Natural killer cell (primary cell): ENCODE data around the gene PNLIPRP2. TPM values are rescaled to one million over a fixed set of nuclear protein-coding genes. Genes with fewer than 3 reads are reported as not detected.

Experiments
- ATAC-seq, 3 donors: fragments of 150-1000 bp in 2 of 3; fragments of 200-7000 bp in 1 of 3; cut with Tn5 transposase; 1 replicate in 1 of 3; 2 replicates in 2 of 3; pipeline ENCODE4 v1.10.0; 2021; ENCODE audit warnings: mild to moderate bottlenecking in 2 of 3, moderate library complexity in 2 of 3
- DNase-seq, 2 donors: peaks; one replicate each; pipeline versions ENCODE4 v3.0.0 to v3.0.0-alpha.2; 2013 to 2021; ENCODE audit warnings: mixed read lengths in 1 of 2
- H3K27ac ChIP-seq: one replicate; pipeline ENCODE4 v1.5.1; 2013; ENCODE audit warnings: mild to moderate bottlenecking, low read length
- H3K27me3 ChIP-seq: one replicate; pipeline ENCODE4 v1.6.1; 2013; ENCODE audit warnings: low read length; ENCODE audit not compliant: control insufficient read depth, insufficient read depth
- H3K36me3 ChIP-seq: one replicate; pipeline ENCODE4 v1.6.1; 2013; ENCODE audit warnings: low read length; ENCODE audit not compliant: control insufficient read depth, insufficient read depth
- H3K4me1 ChIP-seq: one replicate; pipeline ENCODE4 v1.6.1; 2013; ENCODE audit warnings: low read length; ENCODE audit not compliant: control insufficient read depth, insufficient read depth
- H3K4me3 ChIP-seq: one replicate; pipeline ENCODE4 v1.5.1; 2013; ENCODE audit warnings: low read length
- H3K9me3 ChIP-seq: one replicate; pipeline ENCODE4 v1.6.1; 2013; ENCODE audit warnings: low read length; ENCODE audit not compliant: control insufficient read depth, insufficient read depth
- H3K27ac Mint-ChIP-seq, 2 donors: one replicate each; pipeline ENCODE4 v1.8.0; 2022; ENCODE audit warnings: mild to moderate bottlenecking in 2 of 2, mixed read lengths in 2 of 2, moderate library complexity in 1 of 2
- H3K27me3 Mint-ChIP-seq, 2 donors: one replicate each; pipeline ENCODE4 v1.8.0; 2022; ENCODE audit warnings: low read depth in 2 of 2, mixed read lengths in 2 of 2
- H3K36me3 Mint-ChIP-seq: one replicate; pipeline ENCODE4 v1.8.0; 2022; ENCODE audit warnings: mixed read lengths
- H3K4me1 Mint-ChIP-seq, 2 donors: one replicate each; pipeline ENCODE4 v1.8.0; 2022; ENCODE audit warnings: mixed read lengths in 2 of 2
- H3K4me3 Mint-ChIP-seq: one replicate; pipeline ENCODE4 v1.8.0; 2022; ENCODE audit warnings: mild to moderate bottlenecking, moderate library complexity, mixed read lengths
- H3K9me3 Mint-ChIP-seq, 2 donors: one replicate each; pipeline ENCODE4 v1.8.0; 2022; ENCODE audit warnings: mixed read lengths in 2 of 2
- WGBS: methylation state at CpG from one replicate; pipeline ENCODE4 v1.1.7; 2013; ENCODE audit warnings: missing lambda C conversion rate; ENCODE audit not compliant: insufficient coverage; 5-methylcytosine and 5-hydroxymethylcytosine counted together
- intact Hi-C: fragments of 100-400 bp; cut with micrococcal nuclease; formaldehyde crosslinking; loops from one replicate; pipeline ENCODE4 v1.14.2; 2022
- total RNA-seq, 4 donors: library from RNA; stranded (reverse); fragments of 120-200 nt in 1 of 4; gene quantifications; one replicate each; pipeline versions ENCODE4 v1.2.3 to v1.2.4, GENCODE V29; 2013 to 2022
- TF ChIP-seq, protein P1 (sequence below): fragments of 200-600 bp; IDR thresholded peaks from one replicate; pipeline ENCODE4 v1.8.0; 2022; ENCODE audit warnings: antibody characterized with exemption

PNLIPRP2 gene
- not detected for total RNA-seq
- total RNA-seq (2013): not detected

DNA sequence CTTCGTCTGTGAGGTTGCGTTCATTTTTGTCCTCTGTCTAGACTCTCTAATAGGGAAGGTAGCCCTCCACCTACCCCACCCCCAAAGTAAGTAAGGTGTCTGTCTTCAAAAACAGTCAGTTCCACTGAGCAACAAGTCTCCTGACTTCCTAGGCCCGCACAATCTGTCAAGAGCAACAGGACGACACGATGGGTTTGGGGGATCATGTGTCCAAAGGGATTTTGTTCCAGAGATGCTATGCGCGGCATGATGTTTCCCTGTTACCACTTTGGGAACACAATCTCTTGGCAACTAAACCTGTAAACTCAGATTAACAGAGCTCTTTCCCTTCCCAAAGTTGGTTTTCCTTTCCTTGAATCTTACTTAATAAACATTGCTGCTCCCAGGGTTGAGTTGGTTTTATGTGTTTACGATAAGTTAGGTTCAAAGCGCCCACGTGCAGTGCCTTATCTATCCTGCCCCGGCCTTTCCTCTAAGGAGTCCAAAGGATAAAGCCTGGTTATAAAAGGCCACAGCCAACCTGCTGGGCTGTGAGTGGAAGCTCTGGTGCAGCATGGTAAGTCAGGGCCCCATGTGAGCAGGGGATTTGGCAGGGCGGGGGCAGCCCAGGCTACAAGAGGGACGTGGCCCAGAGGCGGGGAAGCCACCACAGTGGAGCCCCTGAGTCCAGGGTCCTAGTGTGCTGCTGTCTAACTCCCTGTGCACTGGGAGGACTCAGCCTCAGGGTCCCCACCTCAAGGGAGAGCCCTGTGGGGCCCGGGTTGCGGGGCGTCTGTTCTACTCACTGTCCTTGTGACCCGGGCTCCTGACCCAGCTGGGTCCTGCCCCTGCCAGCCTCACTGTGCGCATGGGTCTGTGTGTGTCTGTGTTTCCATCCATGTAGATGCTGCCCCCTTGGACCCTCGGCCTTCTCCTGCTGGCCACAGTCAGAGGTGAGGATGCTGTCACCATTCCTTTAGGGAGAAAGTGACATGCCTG is at the start of gene PNLIPRP2:
TSS of gene PNLIPRP2 (plus strand) at position 531 of the 978 bp plus-strand sequence.
- peaks cover under 1 to 4% of the 10 kb centered on the region in 2 donors for H3K27me3 Mint-ChIP-seq
- ATAC-seq (no peak), DNase-seq (no peak)
- Histone ChIP-seq H3K27me3 (no peaks in the 10 kb centered on the region), H3K27ac (no peak within 1 kb of the TSS), H3K36me3 (no peaks in the 10 kb centered on the region), H3K4me1 (no peaks in the 10 kb centered on the region), H3K9me3 (no peaks in the 10 kb centered on the region), H3K4me3 (no peak within 1 kb of the TSS)
- H3K4me3 Mint-ChIP-seq: no peak within 1 kb of the TSS
- H3K36me3 Mint-ChIP-seq: no peaks in the 10 kb centered on the region
- H3K4me1 Mint-ChIP-seq: no peaks in the 10 kb centered on the region
- H3K9me3 Mint-ChIP-seq: peaks cover 0 to 2% of the 10 kb centered on the region in 2 donors
- TF ChIP-seq, protein P1, sequence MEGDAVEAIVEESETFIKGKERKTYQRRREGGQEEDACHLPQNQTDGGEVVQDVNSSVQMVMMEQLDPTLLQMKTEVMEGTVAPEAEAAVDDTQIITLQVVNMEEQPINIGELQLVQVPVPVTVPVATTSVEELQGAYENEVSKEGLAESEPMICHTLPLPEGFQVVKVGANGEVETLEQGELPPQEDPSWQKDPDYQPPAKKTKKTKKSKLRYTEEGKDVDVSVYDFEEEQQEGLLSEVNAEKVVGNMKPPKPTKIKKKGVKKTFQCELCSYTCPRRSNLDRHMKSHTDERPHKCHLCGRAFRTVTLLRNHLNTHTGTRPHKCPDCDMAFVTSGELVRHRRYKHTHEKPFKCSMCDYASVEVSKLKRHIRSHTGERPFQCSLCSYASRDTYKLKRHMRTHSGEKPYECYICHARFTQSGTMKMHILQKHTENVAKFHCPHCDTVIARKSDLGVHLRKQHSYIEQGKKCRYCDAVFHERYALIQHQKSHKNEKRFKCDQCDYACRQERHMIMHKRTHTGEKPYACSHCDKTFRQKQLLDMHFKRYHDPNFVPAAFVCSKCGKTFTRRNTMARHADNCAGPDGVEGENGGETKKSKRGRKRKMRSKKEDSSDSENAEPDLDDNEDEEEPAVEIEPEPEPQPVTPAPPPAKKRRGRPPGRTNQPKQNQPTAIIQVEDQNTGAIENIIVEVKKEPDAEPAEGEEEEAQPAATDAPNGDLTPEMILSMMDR: no peak
- WGBS: 83% methylated on average over 19 of the region's 20 CpGs
- no peak within 1 kb of the TSS for H3K27ac Mint-ChIP-seq
- intact Hi-C loops: no loop called here

DNA sequence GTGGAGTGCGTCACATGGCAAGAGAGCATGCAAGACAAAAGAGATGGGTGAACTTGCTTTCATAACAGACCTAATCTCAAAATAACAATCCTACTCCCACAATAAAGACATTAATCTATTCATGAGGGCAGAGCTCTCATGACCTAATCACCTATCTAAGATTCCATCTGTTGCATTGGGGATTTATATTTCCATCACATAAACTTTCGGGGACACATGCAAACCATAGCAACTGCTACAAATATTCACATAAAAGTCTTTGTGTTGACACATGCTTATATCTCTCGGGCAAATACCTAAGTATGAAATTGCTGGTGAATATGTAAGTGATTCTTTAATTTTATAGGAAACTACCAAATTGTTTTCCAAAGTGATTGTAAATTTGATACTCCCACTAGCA is 46.0 kb upstream of the PNLIPRP2 start:
- Histone ChIP-seq H3K9me3 (no peaks in the 10 kb centered on the region), H3K36me3 (no peaks in the 10 kb centered on the region), H3K27ac (no peak overlapping the region), H3K4me3 (no peak overlapping the region), H3K27me3 (no peaks in the 10 kb centered on the region), H3K4me1 (no peaks in the 10 kb centered on the region)
- H3K36me3 Mint-ChIP-seq: no peaks in the 10 kb centered on the region
- intact Hi-C loops: no loop called here
- no peaks in the 10 kb centered on the region for H3K27me3 Mint-ChIP-seq
- TF ChIP-seq, protein P1: no peak
- no peak for ATAC-seq
- H3K4me3 Mint-ChIP-seq: no peak overlapping the region
- H3K27ac Mint-ChIP-seq: no peak overlapping the region
- WGBS: 83% methylated on average over 2 of the region's 3 CpGs
- peaks cover 0 to 8% of the 10 kb centered on the region in 2 donors for H3K9me3 Mint-ChIP-seq
- no peaks in the 10 kb centered on the region for H3K4me1 Mint-ChIP-seq
- no peak for DNase-seq

DNA sequence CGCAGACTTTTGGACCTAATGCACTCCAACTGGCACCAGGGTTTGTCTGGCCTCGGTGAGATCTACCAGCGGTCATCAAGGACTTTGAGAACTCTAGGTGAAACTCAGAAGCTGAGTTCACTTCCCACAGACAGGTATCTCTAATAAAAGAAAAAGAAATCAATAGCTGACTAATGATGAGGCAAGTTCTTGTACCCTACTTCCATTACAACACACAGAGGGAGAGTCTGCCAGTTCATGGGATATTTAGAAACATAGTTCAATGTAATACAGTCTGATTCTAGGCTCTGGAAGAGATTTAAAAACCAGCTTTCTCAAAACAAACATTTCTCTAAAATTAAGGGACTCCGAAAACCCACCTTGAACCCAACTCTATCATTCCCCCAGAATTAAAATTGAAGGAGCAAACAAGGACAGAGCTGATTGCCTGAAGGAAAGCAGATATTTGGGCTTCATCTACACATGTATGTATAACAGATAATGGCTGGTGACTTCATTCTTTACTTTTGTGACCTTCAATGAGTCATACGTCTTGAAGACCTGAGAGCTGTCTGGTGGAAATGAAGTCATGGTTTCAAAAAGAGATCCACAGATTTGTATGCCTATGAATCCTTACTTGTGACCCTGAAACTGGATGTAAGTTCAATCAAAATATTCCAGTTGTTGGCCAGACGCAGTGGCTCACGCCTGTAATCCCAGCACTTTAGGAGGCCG is 32.7 kb upstream of the PNLIPRP2 start:
- no peaks in the 10 kb centered on the region for H3K36me3 Mint-ChIP-seq
- no peak overlapping the region for H3K27ac Mint-ChIP-seq
- ATAC-seq (no peak), DNase-seq (no peak)
- H3K27ac ChIP-seq: no peak overlapping the region
- H3K27me3 Mint-ChIP-seq: peaks cover 0 to 3% of the 10 kb centered on the region in 2 donors
- no peaks in the 10 kb centered on the region for H3K27me3 ChIP-seq
- no peak overlapping the region for H3K4me3 ChIP-seq
- no peaks in the 10 kb centered on the region for H3K9me3 ChIP-seq
- peaks cover 5 to 6% of the 10 kb centered on the region in 2 donors for H3K9me3 Mint-ChIP-seq
- no peaks in the 10 kb centered on the region for H3K4me1 Mint-ChIP-seq
- no peak overlapping the region for H3K4me3 Mint-ChIP-seq
- no peaks in the 10 kb centered on the region for H3K4me1 ChIP-seq
- WGBS: 87% methylated on average over 8 of the region's 8 CpGs
- intact Hi-C loops: no loop called here
- TF ChIP-seq, protein P1: no peak
- H3K36me3 ChIP-seq: no peaks in the 10 kb centered on the region
